HG03565 (cell line): ENCODE results near the gene SLC23A3.
A peak's percentile ranks its signal among the peaks of the same experiment; 100 is the strongest.

ENCODE experiments used
- ATAC-seq: cut with Tn5 transposase; IDR thresholded peaks from one replicate; pipeline ENCODE4 v1.9.1; 2021; ENCODE audit warnings: mild to moderate bottlenecking, moderate library complexity; ENCODE audit not compliant: unreplicated experiment

Gene SLC23A3, protein sequence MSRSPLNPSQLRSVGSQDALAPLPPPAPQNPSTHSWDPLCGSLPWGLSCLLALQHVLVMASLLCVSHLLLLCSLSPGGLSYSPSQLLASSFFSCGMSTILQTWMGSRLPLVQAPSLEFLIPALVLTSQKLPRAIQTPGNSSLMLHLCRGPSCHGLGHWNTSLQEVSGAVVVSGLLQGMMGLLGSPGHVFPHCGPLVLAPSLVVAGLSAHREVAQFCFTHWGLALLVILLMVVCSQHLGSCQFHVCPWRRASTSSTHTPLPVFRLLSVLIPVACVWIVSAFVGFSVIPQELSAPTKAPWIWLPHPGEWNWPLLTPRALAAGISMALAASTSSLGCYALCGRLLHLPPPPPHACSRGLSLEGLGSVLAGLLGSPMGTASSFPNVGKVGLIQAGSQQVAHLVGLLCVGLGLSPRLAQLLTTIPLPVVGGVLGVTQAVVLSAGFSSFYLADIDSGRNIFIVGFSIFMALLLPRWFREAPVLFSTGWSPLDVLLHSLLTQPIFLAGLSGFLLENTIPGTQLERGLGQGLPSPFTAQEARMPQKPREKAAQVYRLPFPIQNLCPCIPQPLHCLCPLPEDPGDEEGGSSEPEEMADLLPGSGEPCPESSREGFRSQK

DNA sequence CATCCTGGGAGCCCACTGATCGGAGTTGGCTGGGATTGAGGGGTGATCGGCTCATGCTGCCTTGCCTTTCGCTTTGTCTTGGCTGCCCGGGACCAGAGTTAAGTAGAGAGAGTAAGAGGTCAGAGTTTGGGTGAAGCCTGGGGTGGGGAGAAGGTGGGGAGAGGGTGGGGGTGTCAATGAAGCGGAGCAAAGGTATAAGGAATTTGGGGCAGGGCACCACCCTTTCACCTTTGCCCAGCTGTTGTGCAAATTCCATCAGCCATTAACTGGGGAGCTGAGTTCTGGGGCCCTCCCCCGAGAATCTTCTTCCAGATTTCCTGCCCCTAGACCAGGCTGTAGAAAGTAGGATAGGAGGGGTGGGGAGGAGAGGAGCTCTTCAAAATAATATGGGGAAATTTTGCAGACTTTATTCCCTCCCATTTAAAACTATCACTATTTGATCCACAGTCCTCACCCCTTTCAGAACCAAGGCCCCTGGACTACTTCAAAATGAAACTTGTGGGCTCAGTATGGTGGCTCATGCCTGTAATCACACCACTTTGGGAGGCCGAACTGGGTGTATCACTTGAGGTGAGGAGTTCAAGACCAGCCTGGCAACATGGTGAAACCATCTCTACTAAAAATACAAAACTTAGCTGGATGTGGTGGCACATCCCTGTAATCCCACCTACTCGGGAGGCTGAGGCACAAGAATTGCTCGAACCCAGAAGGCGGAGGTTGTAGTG lies at the start of gene SLC23A3:
Gene SLC23A3 (minus strand): TSS at position 100 of the 725 bp plus-strand sequence. CDS start 45 bp downstream, at position 55.
- no peak for ATAC-seq

DNA sequence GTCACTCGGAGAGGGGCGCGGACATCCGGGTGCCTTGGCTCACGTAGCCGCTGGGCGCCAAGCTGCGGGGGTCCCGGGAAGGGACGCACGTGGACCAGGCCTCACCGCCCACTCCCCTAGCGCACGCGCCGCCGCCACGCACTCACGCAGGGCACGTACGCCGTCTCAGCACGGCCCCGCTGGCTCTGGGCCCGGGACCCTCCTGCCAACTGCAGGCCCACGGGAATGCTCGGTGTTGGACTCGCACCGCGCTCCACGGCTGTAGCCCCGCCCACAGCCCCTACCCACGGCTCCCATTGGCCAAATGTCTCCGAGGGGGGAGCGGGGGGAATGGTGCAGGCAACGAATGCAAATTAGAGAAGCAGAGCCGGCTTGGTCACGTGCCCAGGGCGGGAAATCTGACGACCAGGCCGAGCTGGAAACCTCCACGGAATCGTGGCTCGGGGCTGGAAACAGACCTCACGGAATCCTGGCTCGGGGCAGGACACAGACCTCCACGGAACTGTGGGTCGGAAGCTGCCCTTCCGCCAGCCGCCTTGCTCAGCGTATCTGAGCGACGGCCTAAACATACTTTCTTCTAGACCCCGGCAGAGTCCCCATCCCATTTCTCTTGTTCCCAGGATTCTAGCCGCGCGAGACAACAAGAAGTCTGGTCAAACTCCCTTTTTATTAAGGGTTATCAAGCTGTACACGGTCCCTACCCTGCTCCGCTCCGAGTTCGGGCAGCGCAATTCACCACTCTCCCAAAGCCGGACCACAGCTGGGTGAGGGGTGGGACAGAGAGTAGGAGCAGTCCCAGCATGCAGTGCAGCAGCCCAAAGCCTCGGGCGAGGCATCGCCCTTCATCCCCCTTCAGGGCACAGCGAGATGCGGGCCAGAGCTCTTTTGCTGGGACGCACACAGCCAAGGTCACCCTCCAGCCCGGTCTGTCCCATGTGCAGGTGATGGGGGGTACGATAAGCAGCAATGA lies 49.2 kb upstream of the SLC23A3 start, which contains the start of gene ABCB6:
Gene ABCB6 (minus strand): TSS at position 227 of the 970 bp plus-strand sequence. CDS start 285 bp downstream, outside the sequence.
- ATAC-seq: peak; percentile 44

GRCh38 chr2:219218217-219218731 lies 48.4 kb upstream of the SLC23A3 start:
- ATAC-seq: peak; percentile 5

DNA sequence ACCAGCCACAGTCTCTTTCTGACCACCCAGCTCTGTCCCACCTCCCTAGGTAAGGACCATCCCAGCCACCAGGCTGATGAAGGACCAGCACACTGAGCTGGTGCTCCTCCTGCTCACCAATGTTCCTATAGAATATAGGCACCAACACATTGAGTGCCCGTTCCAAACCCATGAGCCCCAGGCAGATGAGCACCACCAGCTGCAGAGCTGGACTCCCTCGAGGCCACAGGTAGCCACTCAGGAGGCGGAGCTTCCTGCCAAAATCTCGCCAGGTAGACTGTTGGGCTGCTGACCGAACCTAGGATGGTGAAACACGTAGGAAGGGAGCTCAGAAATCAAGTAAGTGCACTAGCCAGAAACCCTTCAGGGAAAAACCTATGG lies 46.7 kb upstream of the SLC23A3 start:
- no peak for ATAC-seq

DNA sequence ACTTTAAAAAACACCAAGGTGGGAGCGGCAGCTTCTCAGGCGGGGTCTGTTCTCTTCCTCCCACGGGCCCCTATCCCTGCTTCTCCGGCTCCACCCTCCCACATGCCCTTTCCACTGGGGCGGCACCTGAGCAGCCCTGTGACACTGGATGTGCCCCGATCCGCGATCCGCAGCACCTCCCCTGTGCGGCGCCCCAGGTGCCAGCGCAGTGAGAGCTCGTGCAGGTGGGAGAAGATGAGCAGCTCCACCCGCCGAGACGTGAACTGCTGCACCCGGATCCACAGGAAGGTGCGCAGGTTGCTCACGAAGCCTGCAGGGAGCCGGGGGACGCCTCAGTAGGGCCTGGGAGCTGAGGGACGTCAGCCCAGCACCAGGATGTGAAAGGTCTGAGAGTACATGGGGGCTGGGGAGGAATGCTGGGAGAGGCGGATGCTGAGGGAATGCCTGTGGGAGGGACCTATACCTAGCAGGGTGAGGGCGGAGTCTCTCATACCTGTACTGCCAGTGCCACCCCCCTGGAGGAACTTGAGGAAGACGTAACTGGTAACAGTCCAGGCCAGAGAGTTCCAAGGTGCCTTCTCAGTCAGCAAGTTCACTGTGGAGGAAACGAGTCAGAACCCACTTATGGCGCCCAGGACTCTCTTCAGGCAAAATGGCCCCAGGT lies 46.2 kb upstream of the SLC23A3 start:
- ATAC-seq: no peak

DNA sequence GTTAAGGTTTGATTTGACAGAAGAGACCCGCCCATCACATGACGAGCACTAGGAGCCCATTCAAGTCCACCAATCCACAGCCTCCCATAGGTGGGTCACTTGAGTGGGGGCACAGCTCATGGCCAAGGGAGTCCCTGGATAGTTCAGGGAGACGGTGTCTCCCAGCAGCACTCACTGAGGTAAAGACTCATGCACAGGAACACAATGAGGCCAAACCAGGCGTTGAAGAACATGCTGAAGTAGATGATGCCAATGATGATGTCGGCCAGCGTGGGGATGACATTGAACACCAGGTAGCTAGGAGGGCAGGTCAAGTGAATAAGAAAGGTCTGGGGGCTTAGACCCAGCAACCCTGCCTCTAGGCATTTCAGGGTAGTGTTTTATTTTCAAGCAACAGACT lies 45.0 kb upstream of the SLC23A3 start:
- no peak for ATAC-seq

- no peak for ATAC-seq
Measured at GRCh38 chr2:219214141-219214540, 44.3 kb upstream of the SLC23A3 start.

GRCh38 chr2:219213486-219214071 lies 43.8 kb upstream of the SLC23A3 start:
- ATAC-seq: no peak

GRCh38 chr2:219213026-219213415 lies 43.2 kb upstream of the SLC23A3 start:
- no peak for ATAC-seq

DNA sequence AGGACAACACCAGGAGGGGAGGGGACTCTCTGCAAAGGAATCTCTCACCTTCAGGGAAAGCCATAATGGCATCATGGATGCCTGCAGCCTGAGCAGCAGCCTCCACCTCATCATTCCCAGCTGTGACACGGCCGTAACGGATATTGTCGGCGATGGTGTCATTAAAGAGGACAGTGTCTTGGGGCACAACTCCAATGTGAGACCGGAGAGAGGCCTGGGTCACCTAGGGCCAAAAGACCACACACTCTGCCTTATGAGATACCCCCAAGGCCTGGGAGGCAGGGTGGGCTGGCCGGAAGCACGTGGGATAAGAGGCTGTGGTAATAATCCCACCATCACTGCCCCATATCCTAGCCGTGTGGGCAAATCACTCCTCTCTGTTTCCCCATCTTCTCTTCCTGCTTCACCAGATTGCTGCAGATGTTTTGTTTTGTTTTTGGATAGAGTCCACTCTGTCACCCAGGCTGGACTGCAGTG lies 41.1 kb upstream of the SLC23A3 start:
- ATAC-seq: no peak

DNA sequence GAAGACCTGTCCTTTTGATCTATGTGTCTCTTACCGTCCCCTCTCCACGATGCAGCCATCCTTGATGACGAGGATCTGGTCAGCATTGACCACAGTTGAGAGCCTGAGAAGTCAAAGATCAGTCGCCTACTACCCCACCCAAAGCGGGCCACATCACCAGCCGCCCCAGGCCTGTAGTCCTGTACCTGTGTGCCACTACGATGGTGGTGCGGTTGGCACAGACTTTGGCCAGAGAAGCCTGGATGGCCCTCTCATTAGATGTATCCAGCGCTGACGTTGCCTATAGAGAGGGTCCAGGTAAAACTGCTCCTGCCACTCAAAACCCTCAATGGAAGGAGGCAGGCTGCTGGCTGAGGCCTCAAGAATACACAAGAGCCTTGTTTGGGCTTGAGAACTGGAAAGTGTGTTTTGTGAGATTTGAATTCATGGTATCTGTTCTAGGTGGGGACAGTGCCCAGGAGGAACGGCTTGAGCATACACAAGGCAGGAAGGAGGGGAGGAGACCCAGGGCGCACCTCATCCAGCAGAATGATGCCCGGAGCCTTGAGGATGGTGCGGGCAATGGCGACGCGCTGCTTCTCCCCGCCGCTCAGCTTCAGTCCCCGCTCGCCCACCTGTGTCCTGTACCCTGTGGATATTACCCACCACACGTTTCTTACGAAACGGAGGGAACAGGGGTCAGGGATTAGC lies 40.5 kb upstream of the SLC23A3 start:
- ATAC-seq: no peak

DNA sequence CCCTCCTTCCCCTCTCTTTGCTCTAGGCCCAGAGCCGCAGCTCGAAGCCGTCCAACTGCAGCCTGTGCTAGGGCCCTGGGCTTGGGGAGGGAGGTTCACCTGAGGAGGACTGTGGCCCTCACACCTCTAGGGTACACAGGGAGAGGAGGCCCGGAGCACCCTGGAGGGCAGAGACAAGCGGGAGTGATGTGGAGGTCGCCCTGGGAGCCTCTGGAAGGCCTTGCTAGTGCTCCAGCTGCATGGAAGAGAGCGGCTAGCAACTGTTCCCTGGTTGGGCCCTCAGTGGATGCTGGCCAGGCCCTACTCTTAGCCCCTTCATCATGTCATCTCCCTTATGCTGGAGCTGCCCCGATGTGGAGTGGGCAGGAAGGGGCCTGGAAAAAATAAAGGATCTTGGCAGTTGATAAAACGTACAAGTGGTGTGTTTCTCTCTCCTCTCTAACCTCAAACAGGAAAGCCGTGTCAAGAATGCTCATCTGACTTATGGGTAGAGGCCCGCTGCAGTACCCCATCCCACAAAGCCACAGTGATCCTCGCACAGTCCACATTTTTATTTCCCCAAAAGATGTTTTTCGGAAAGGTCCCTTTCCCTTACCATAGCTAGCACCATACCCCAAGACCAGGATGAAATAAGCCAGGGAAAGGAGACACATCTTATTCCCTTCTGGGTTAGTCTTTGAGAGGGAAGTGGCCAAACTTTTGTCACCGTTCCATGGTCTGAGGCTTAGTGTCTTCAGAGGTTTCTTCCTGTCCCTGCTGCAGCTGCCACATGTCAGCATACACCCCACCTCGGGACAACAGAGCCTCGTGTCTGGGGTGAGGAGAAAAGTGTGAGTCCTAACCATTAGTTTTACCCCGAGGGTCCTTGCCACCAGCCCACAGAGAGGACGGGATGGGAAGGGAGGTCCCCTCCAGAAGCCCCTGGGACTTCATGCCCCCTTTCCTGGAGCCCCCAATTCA lies 39.7 kb upstream of the SLC23A3 start:
- ATAC-seq: no peak

DNA sequence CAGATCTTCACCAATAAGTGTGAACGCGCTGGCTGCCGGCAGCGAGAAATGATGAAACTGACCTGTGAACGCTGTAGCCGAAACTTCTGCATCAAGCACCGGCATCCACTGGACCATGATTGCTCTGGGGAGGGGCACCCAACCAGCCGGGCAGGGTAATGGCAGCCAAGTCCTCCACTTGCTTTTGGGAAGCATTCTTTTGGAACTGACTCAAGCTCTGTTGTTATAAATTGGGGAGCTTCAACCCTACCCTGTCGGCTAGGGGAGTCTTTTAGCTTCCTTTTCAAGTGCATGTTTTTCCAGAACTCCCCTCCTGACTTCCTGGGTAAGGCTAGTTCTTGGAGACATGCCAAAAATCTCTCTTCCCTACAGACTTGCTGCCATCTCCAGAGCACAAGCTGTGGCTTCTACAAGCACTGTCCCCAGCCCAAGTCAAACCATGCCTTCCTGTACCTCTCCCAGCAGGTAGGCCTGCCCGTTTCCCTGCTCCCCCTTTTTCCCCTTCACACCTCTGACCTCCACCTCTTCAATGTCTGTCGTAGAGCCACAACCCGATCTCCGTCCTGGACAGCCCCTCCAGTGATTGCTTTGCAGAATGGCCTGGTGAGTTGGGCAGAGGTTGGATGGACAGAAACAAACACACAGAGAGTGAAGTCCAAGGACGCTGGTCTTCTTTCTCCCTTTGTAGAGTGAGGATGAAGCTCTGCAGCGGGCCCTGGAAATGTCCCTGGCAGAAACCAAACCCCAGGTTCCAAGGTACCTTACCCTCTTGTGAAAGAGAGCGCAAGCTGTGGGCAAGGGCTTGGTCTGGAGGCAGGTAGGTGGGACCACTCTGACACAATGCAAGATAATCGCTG lies 38.3 kb upstream of the SLC23A3 start:
- no peak for ATAC-seq

DNA sequence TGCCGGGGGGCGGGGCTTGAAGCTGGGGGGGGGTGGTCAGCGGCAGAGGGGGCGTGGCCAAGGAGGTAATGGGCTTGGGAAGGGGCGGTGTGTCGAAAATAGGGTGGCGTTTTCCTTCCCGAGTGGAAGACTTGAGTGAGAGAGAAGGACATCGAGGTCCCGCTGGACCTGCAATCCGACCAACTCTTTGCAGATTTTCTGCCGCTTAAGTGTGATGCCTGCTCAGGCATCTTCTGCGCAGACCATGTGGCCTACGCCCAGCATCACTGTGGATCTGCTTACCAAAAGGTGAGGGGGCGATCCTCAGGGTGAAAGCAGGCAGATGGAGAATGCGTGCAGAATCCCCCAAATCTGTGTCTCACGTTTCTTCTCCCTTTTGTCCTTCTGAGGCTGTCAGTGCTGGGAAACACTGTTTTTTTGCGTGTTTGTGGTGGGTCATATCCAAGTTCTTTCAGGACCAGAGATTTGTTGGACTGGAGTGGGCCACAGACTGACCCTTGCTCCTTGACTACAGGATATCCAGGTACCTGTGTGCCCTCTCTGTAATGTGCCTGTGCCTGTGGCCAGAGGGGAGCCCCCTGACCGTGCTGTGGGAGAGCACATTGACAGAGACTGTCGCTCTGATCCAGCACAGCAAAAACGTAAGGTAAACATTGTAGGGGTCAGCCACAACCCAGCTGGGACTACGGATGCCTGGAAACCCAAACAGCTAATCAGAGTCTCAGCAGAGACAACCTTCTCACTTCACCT lies 37.5 kb upstream of the SLC23A3 start:
- no peak for ATAC-seq

- ATAC-seq: peak; percentile 95
Measured at GRCh38 chr2:219206328-219207133, 36.7 kb upstream of the SLC23A3 start, which contains the start of gene ZFAND2B. TSS of gene ZFAND2B (plus strand) at chr2:219206782. CDS start at chr2:219206988, 206 bp downstream.
